HepG2 (cell line): ENCODE data around the gene LDLRAD4. TPM values are rescaled to one million over a fixed set of nuclear protein-coding genes. Genes with fewer than 3 reads are reported as not detected.
A peak's percentile ranks its signal among the peaks of the same experiment; 100 is the strongest.

Source experiments
- HDAC2 ChIP-seq: sonication (generic); formaldehyde crosslinking; IDR thresholded peaks from 2 replicates; pipeline ENCODE4 v1.4.0; 2020; ENCODE audit warnings: missing genetic modification reagents
- HNRNPL ChIP-seq: fragments of 200-400 bp; formaldehyde crosslinking; IDR thresholded peaks from 2 replicates; pipeline ENCODE4 v1.6.1; 2017; ENCODE audit warnings: mild to moderate bottlenecking, low read depth, low read length
- HOXA5 ChIP-seq: sonication (generic); formaldehyde crosslinking; IDR thresholded peaks from 2 replicates; pipeline ENCODE4 v1.4.0; 2020; ENCODE audit warnings: missing genetic modification reagents
- KLF9 ChIP-seq: IDR thresholded peaks from 2 replicates; pipeline ENCODE4 v1.6.1; 2016; ENCODE audit warnings: low read depth
- MED13 ChIP-seq: sonication (generic); formaldehyde crosslinking; IDR thresholded peaks from 2 replicates; pipeline ENCODE4 v1.5.0; 2020; ENCODE audit warnings: missing genetic modification reagents
- MXI1 ChIP-seq: IDR thresholded peaks from 3 replicates; pipeline ENCODE4 v1.6.1; 2012; ENCODE audit warnings: low read depth, low read length, inconsistent platforms, borderline replicate concordance
- NFYC ChIP-seq: IDR thresholded peaks from 2 replicates; pipeline ENCODE4 v1.6.1; 2016; ENCODE audit warnings: missing genetic modification reagents, missing compliant biosample characterization
- NR1H2 ChIP-seq: sonication (generic); formaldehyde crosslinking; IDR thresholded peaks from 2 replicates; pipeline ENCODE4 v1.8.1; 2022; ENCODE audit warnings: low read depth, missing genetic modification reagents, borderline replicate concordance
- NR3C1 ChIP-seq: sonication (generic); formaldehyde crosslinking; IDR thresholded peaks from 2 replicates; pipeline ENCODE4 v1.4.0; 2020; ENCODE audit warnings: missing genetic modification reagents
- RFX1 ChIP-seq: fragments of 450-650 bp; IDR thresholded peaks from 2 replicates; pipeline ENCODE4 v1.6.1; 2017
- RFXANK ChIP-seq: IDR thresholded peaks from 2 replicates; pipeline ENCODE4 v1.6.1; 2016
- SETDB1 ChIP-seq: sonication (generic); formaldehyde crosslinking; IDR thresholded peaks from 2 replicates; pipeline ENCODE4 v1.5.1; 2020; ENCODE audit warnings: missing genetic modification reagents, mild to moderate bottlenecking, borderline replicate concordance
- SIN3A ChIP-seq: IDR thresholded peaks from 2 replicates; pipeline ENCODE4 v1.6.1; 2011; ENCODE audit warnings: low read depth, mild to moderate bottlenecking, control low read depth, low read length, borderline replicate concordance
- SMAD1 ChIP-seq: sonication (generic); formaldehyde crosslinking; IDR thresholded peaks from 2 replicates; pipeline ENCODE4 v1.4.0; 2020; ENCODE audit warnings: missing genetic modification reagents, low read depth, mild to moderate bottlenecking, borderline replicate concordance
- SP140L ChIP-seq: sonication (generic); formaldehyde crosslinking; IDR thresholded peaks from 2 replicates; pipeline ENCODE4 v1.4.0; 2020; ENCODE audit warnings: missing genetic modification reagents, borderline replicate concordance
- TOE1 ChIP-seq: sonication (generic); formaldehyde crosslinking; IDR thresholded peaks from 2 replicates; pipeline ENCODE4 v1.4.0; 2020; ENCODE audit warnings: mild to moderate bottlenecking, missing genetic modification reagents
- TOPORS ChIP-seq: sonication (generic); formaldehyde crosslinking; IDR thresholded peaks from 2 replicates; pipeline ENCODE4 v1.8.0; 2023; ENCODE audit warnings: mild to moderate bottlenecking, missing genetic modification reagents
- WIZ ChIP-seq: sonication (generic); formaldehyde crosslinking; IDR thresholded peaks from 2 replicates; pipeline ENCODE4 v1.5.1; 2020; ENCODE audit warnings: mild to moderate bottlenecking, missing genetic modification reagents
- ZNF460 ChIP-seq: sonication (generic); formaldehyde crosslinking; IDR thresholded peaks from 2 replicates; pipeline ENCODE4 v1.5.1; 2020; ENCODE audit warnings: missing genetic modification reagents, mild to moderate bottlenecking, borderline replicate concordance
- polyA plus RNA-seq, 8 experiments: library from polyadenylated mRNA; depleted of rRNA in 3 of 8; stranded (reverse) in 7 of 8; unstranded in 1 of 8; fragments of >200 nt; fragmentation: Illumina TruSeq in 4 of 8; extraction: Trizol in 4 of 8; gene quantifications; 2 replicates each; pipeline versions ENCODE4 v1.2.1 to v1.2.3, GENCODE V29; 2011 to 2016; ENCODE audit warnings: low read depth in 4 of 8, missing spikeins in 1 of 8, mixed read lengths in 1 of 8; ENCODE audit not compliant: insufficient read depth in 1 of 8
- total RNA-seq, 5 experiments: library from RNA; depleted of rRNA; stranded (reverse); fragments of >200 nt; fragmentation: Illumina TruSeq; extraction: Trizol; gene quantifications; 2 replicates each; pipeline ENCODE4 v1.2.3, GENCODE V29; 2016; ENCODE audit warnings: low read depth in 1 of 5
- TF ChIP-seq, protein P1 (sequence below): sonication (generic); formaldehyde crosslinking; IDR thresholded peaks from 2 replicates; pipeline ENCODE4 v1.4.0; 2020; ENCODE audit warnings: missing genetic modification reagents, mild to moderate bottlenecking, borderline replicate concordance
- TF ChIP-seq, protein P2 (sequence below): sonication (generic); formaldehyde crosslinking; IDR thresholded peaks from 2 replicates; pipeline ENCODE4 v1.5.0; 2020; ENCODE audit warnings: mild to moderate bottlenecking, missing genetic modification reagents, borderline replicate concordance
- TF ChIP-seq, protein P3 (sequence below): sonication (generic); formaldehyde crosslinking; IDR thresholded peaks from 2 replicates; pipeline ENCODE4 v1.8.0; 2022; ENCODE audit warnings: mild to moderate bottlenecking, missing genetic modification reagents; ENCODE audit not compliant: insufficient replicate concordance
- TF ChIP-seq, protein P4 (sequence below): IDR thresholded peaks from 2 replicates; pipeline ENCODE4 v1.6.1; 2016; ENCODE audit warnings: missing compliant biosample characterization, missing genetic modification reagents, borderline replicate concordance
- TF ChIP-seq, protein P5 (sequence below): sonication (generic); formaldehyde crosslinking; IDR thresholded peaks from 2 replicates; pipeline ENCODE4 v1.4.0; 2020; ENCODE audit warnings: low read depth, mild to moderate bottlenecking, missing genetic modification reagents

The LDLRAD4 gene
- total and polyA plus RNA-seq, 2 of the 13 experiments (the other 11 are each of a cell fraction or from before 2014, with no cell fraction given) = 13.6 to 20.9 TPM

DNA sequence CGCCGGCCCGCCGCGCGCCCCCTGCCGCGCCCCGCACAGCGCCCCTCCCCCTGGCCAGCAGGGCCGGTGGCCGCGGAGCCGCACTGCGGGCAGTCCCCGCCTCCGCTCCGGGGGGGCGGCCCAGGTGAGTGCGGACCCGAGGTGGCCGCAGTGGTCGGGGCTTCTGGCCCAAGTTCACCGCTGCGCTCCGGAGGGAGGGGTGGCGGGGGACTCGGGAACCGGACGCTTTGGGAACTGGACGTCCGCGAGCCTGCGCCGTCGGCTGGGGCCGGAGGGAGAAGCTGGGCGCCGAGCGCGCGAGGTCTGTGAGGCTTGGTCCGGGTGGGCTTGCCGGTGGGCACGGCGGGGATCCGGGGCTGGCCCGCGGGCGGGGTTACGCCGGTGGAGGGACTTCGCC, 591 bp upstream of the LDLRAD4 start (continued):
- TF ChIP-seq, protein P1, sequence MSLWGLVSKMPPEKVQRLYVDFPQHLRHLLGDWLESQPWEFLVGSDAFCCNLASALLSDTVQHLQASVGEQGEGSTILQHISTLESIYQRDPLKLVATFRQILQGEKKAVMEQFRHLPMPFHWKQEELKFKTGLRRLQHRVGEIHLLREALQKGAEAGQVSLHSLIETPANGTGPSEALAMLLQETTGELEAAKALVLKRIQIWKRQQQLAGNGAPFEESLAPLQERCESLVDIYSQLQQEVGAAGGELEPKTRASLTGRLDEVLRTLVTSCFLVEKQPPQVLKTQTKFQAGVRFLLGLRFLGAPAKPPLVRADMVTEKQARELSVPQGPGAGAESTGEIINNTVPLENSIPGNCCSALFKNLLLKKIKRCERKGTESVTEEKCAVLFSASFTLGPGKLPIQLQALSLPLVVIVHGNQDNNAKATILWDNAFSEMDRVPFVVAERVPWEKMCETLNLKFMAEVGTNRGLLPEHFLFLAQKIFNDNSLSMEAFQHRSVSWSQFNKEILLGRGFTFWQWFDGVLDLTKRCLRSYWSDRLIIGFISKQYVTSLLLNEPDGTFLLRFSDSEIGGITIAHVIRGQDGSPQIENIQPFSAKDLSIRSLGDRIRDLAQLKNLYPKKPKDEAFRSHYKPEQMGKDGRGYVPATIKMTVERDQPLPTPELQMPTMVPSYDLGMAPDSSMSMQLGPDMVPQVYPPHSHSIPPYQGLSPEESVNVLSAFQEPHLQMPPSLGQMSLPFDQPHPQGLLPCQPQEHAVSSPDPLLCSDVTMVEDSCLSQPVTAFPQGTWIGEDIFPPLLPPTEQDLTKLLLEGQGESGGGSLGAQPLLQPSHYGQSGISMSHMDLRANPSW (CRISPR knock-in tag) = no peak
- TF ChIP-seq, protein P2, sequence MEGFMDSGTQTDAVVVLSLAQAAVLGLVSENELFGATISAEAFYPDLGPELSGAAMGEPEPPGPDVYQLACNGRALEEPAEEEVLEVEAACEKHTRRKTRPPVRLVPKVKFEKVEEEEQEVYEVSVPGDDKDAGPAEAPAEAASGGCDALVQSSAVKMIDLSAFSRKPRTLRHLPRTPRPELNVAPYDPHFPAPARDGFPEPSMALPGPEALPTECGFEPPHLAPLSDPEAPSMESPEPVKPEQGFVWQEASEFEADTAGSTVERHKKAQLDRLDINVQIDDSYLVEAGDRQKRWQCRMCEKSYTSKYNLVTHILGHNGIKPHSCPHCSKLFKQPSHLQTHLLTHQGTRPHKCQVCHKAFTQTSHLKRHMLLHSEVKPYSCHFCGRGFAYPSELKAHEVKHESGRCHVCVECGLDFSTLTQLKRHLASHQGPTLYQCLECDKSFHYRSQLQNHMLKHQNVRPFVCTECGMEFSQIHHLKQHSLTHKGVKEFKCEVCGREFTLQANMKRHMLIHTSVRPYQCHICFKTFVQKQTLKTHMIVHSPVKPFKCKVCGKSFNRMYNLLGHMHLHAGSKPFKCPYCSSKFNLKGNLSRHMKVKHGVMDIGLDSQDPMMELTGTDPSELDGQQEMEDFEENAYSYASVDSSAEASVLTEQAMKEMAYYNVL (CRISPR knock-in tag) = no peak
- no peak for TF ChIP-seq TOE1 (CRISPR knock-in tag)
- no peak for TF ChIP-seq HOXA5 (CRISPR knock-in tag)
- no peak for TF ChIP-seq SMAD1 (CRISPR knock-in tag)
- no peak for TF ChIP-seq RFX1
- TF ChIP-seq MED13 = no peak
- TF ChIP-seq MXI1 = no peak
- TF ChIP-seq HDAC2 (CRISPR knock-in tag) = no peak
- TF ChIP-seq SETDB1 (CRISPR knock-in tag) = no peak
- no peak for TF ChIP-seq HNRNPL
- TF ChIP-seq SP140L (CRISPR knock-in tag) = no peak
- TF ChIP-seq, protein P3, sequence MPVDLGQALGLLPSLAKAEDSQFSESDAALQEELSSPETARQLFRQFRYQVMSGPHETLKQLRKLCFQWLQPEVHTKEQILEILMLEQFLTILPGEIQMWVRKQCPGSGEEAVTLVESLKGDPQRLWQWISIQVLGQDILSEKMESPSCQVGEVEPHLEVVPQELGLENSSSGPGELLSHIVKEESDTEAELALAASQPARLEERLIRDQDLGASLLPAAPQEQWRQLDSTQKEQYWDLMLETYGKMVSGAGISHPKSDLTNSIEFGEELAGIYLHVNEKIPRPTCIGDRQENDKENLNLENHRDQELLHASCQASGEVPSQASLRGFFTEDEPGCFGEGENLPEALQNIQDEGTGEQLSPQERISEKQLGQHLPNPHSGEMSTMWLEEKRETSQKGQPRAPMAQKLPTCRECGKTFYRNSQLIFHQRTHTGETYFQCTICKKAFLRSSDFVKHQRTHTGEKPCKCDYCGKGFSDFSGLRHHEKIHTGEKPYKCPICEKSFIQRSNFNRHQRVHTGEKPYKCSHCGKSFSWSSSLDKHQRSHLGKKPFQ (CRISPR knock-in tag) = no peak
- TF ChIP-seq RFXANK (CRISPR knock-in tag) = no peak
- no peak for TF ChIP-seq WIZ
- TF ChIP-seq SIN3A = 0 out of 2 replicates have a peak, but pooled peaks have one; percentile 13
- no peak for TF ChIP-seq NFYC
- TF ChIP-seq NR3C1 (CRISPR knock-in tag) = no peak
- TF ChIP-seq, protein P4, sequence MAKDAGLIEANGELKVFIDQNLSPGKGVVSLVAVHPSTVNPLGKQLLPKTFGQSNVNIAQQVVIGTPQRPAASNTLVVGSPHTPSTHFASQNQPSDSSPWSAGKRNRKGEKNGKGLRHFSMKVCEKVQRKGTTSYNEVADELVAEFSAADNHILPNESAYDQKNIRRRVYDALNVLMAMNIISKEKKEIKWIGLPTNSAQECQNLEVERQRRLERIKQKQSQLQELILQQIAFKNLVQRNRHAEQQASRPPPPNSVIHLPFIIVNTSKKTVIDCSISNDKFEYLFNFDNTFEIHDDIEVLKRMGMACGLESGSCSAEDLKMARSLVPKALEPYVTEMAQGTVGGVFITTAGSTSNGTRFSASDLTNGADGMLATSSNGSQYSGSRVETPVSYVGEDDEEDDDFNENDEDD (CRISPR knock-in tag) = no peak
- TF ChIP-seq KLF9 (CRISPR knock-in tag) = no peak
- TF ChIP-seq TOPORS (CRISPR knock-in tag) = no peak
- TF ChIP-seq ZNF460 = no peak
- TF ChIP-seq, protein P5, sequence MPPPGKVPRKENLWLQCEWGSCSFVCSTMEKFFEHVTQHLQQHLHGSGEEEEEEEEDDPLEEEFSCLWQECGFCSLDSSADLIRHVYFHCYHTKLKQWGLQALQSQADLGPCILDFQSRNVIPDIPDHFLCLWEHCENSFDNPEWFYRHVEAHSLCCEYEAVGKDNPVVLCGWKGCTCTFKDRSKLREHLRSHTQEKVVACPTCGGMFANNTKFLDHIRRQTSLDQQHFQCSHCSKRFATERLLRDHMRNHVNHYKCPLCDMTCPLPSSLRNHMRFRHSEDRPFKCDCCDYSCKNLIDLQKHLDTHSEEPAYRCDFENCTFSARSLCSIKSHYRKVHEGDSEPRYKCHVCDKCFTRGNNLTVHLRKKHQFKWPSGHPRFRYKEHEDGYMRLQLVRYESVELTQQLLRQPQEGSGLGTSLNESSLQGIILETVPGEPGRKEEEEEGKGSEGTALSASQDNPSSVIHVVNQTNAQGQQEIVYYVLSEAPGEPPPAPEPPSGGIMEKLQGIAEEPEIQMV = no peak; the same call in 1 of the 2 replicates
- no peak for TF ChIP-seq NR1H2 (CRISPR knock-in tag)
